HG02840 (cell line): ENCODE measurements around the gene AOPEP.
A peak's percentile ranks its signal among the peaks of the same experiment; 100 is the strongest.
"Not testable (repeated sequence)": the region's sequence is repeated elsewhere in the genome, so short reads cannot be mapped to it uniquely, and the experiment has no call there.

Experiments used
- ATAC-seq: cut with Tn5 transposase; IDR thresholded peaks from one replicate; pipeline ENCODE4 v1.9.1; 2021; ENCODE audit warnings: mild to moderate bottlenecking, moderate library complexity, moderate number of reproducible peaks; ENCODE audit not compliant: unreplicated experiment, low FRiP score

The AOPEP gene

GRCh38 chr9:94829380-94830070, 103.0 kb downstream of the AOPEP start:
- ATAC-seq, result no peak

- ATAC-seq, result not testable (repeated sequence)
These were observed 103.6 kb downstream of the AOPEP start for GRCh38 chr9:94830071-94830604.

GRCh38 chr9:94833802-94834201, 107.3 kb downstream of the AOPEP start:
- ATAC-seq, result no peak

GRCh38 chr9:94837404-94837803, 110.9 kb downstream of the AOPEP start:
- ATAC-seq, result no peak

- no peak for ATAC-seq
These were observed 112.9 kb downstream of the AOPEP start for GRCh38 chr9:94839398-94839797.

GRCh38 chr9:94840738-94841137, 114.2 kb downstream of the AOPEP start:
- no peak for ATAC-seq

- ATAC-seq, result no peak
These were observed 116.6 kb downstream of the AOPEP start for GRCh38 chr9:94843134-94843533.

GRCh38 chr9:94846739-94847138, 120.2 kb downstream of the AOPEP start:
- no peak for ATAC-seq

- no peak for ATAC-seq
These were observed 121.0 kb downstream of the AOPEP start for GRCh38 chr9:94847486-94847885.

GRCh38 chr9:94848791-94849190, 122.3 kb downstream of the AOPEP start:
- ATAC-seq, result not testable (repeated sequence)

- no peak for ATAC-seq
These were observed 124.3 kb downstream of the AOPEP start for GRCh38 chr9:94850540-94851434.

GRCh38 chr9:94851467-94851866, 125.0 kb downstream of the AOPEP start:
- no peak for ATAC-seq

GRCh38 chr9:94851892-94852291, 125.4 kb downstream of the AOPEP start:
- ATAC-seq, result no peak

- no peak for ATAC-seq
These were observed 125.9 kb downstream of the AOPEP start for GRCh38 chr9:94852373-94852772.

GRCh38 chr9:94853887-94854286, 127.4 kb downstream of the AOPEP start:
- no peak for ATAC-seq

- no peak for ATAC-seq
These were observed 129.4 kb downstream of the AOPEP start for GRCh38 chr9:94855903-94856302.

- ATAC-seq, result no peak
These were observed 131.3 kb downstream of the AOPEP start for GRCh38 chr9:94857791-94858190.

- ATAC-seq, result no peak
These were observed 132.7 kb downstream of the AOPEP start for GRCh38 chr9:94859226-94859625.

GRCh38 chr9:94859891-94860290, 133.4 kb downstream of the AOPEP start:
- ATAC-seq, result no peak

- peak; percentile 88 for ATAC-seq
These were observed 134.4 kb downstream of the AOPEP start for GRCh38 chr9:94860678-94861588.
